CD4-positive, alpha-beta T cell (primary cell): ENCODE results near the gene CA11. TPM values are rescaled to one million over a fixed set of nuclear protein-coding genes. Genes with fewer than 3 reads are reported as not detected.

Experiments used
- ATAC-seq: fragments of 200-7000 bp; cut with Tn5 transposase; one replicate; pipeline ENCODE4 v1.10.0; 2022; ENCODE audit warnings: mild to moderate bottlenecking; ENCODE audit not compliant: poor library complexity
- CTCF ChIA-PET: fragments of 350-600 bp; sonication (Branson Sonifier 250); formaldehyde crosslinking; loops from one replicate; lab custom pipeline; 2021; ENCODE audit warnings: antibody characterized with exemption, inconsistent platforms; lab: Charles Lee
- POLR2A ChIA-PET: fragments of 350-600 bp; sonication (Branson Sonifier 250); formaldehyde crosslinking; loops from one replicate; lab custom pipeline; 2021; ENCODE audit warnings: antibody characterized with exemption, inconsistent platforms; lab: Charles Lee
- DNase-seq, 14 experiments: peaks; one replicate each; pipeline ENCODE4 v3.0.0-alpha.2; 2013 to 2020; ENCODE audit warnings: mixed read lengths in 2 of 14
- H3K27ac ChIP-seq, 2 donors: one replicate each; pipeline versions ENCODE4 v1.5.1 to v1.7.0; 2013; ENCODE audit warnings: low read length in 2 of 2, low read depth in 1 of 2, mild to moderate bottlenecking in 1 of 2
- H3K27me3 ChIP-seq, 2 experiments: 1 replicate in 1 of 2; 2 replicates in 1 of 2; pipeline versions ENCODE4 v1.6.1 to v1.7.0; 2013; ENCODE audit warnings: low read length in 2 of 2, control low read depth in 1 of 2, mild to moderate bottlenecking in 1 of 2, moderate library complexity in 1 of 2; ENCODE audit not compliant: insufficient read depth in 2 of 2, control insufficient read depth in 1 of 2
- H3K36me3 ChIP-seq: one replicate; pipeline ENCODE4 v1.6.1; 2013; ENCODE audit warnings: low read length, control low read depth; ENCODE audit not compliant: insufficient read depth
- H3K4me1 ChIP-seq: one replicate; pipeline ENCODE4 v1.6.1; 2013; ENCODE audit warnings: low read length, control low read depth; ENCODE audit not compliant: insufficient read depth
- H3K4me3 ChIP-seq: one replicate; pipeline ENCODE4 v1.5.1; 2013; ENCODE audit warnings: mild to moderate bottlenecking, low read length, moderate library complexity
- H3K9me3 ChIP-seq, 2 experiments: 1 replicate in 1 of 2; 2 replicates in 1 of 2; pipeline versions ENCODE4 v1.6.1 to v1.7.0; 2013; ENCODE audit warnings: low read length in 2 of 2, mild to moderate bottlenecking in 2 of 2, control low read depth in 1 of 2, moderate library complexity in 1 of 2; ENCODE audit not compliant: control insufficient read depth in 1 of 2, insufficient read depth in 1 of 2
- H3K27ac Mint-ChIP-seq: one replicate; pipeline ENCODE4 v1.8.0; 2020; ENCODE audit warnings: mixed read lengths
- H3K27me3 Mint-ChIP-seq: one replicate; pipeline ENCODE4 v1.8.0; 2021; ENCODE audit warnings: mixed read lengths
- H3K36me3 Mint-ChIP-seq: one replicate; pipeline ENCODE4 v1.8.0; 2021; ENCODE audit warnings: low read depth, mixed read lengths
- H3K4me1 Mint-ChIP-seq: one replicate; pipeline ENCODE4 v1.8.0; 2021; ENCODE audit warnings: low read depth, mixed read lengths
- H3K4me3 Mint-ChIP-seq: one replicate; pipeline ENCODE4 v1.8.0; 2020; ENCODE audit warnings: mild to moderate bottlenecking, mixed read lengths
- H3K9me3 Mint-ChIP-seq: one replicate; pipeline ENCODE4 v1.8.0; 2020; ENCODE audit warnings: mixed read lengths
- intact Hi-C, 2 experiments: fragments of 100-400 bp; cut with DNase I in 1 of 2; cut with micrococcal nuclease in 1 of 2; formaldehyde crosslinking; loops; one replicate each; pipeline versions ENCODE4 v1.15.1 to v1.9.0; 2023 to 2025; cut with DNase I, micrococcal nuclease
- total RNA-seq, 174 experiments: library from RNA in 2 of 174; stranded (reverse) in 2 of 174; gene quantifications; one replicate each; pipeline ENCODE4 v1.2.3 and lab custom pipeline; 2021 to 2026
- TF ChIP-seq, protein P1 (sequence below): fragments of 200-600 bp; IDR thresholded peaks from one replicate; pipeline ENCODE4 v1.8.0; 2022; ENCODE audit warnings: antibody characterized with exemption, mild to moderate bottlenecking

Gene CA11
- total RNA-seq, 2 experiments from 2014 or later: 11.0 to 12.4 TPM

DNA sequence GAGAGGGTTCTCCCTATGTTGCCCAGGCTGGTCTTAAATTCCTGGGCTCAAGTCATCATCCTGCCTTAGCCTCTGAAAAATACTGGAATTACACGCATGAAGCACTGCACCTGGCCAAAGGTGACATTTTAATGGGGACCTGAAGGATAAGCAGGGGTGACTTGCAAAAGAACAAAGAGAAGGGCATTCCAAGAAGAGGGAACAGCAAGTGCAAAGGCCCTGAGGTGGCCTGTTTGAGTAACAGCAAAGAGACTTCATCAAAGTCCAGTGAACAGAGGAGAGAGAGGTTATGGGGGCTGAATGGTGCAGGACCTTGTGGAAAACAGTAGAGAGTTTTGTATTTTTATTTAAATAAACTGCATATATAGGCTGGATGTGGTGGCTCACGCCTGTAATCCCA lies 4.1 kb downstream of the CA11 start:
- no peak overlapping the region for H3K27ac Mint-ChIP-seq
- intact Hi-C loops: no loop called here
- H3K27me3 ChIP-seq: no peaks in the 10 kb centered on the region
- H3K36me3 Mint-ChIP-seq: no peaks in the 10 kb centered on the region
- ChIA-PET POLR2A (interaction anchor here (0.6 kb wide), 1 partner anchor 24 kb away, joined by 4 read pairs; no protein-coding TSS in a partner anchor), CTCF (interaction anchor here (0.9 kb wide), 1 partner anchor 154 kb away, joined by 4 read pairs; no protein-coding TSS in a partner anchor)
- peaks cover 48% of the 10 kb centered on the region for H3K4me1 Mint-ChIP-seq
- no peak overlapping the region for H3K27ac ChIP-seq
- peaks cover 54% of the 10 kb centered on the region for H3K4me1 ChIP-seq
- no peak overlapping the region for H3K4me3 ChIP-seq
- no peaks in the 10 kb centered on the region for H3K9me3 ChIP-seq
- DNase-seq (no peak), ATAC-seq (no peak)
- no peaks in the 10 kb centered on the region for H3K9me3 Mint-ChIP-seq
- TF ChIP-seq, protein P1, sequence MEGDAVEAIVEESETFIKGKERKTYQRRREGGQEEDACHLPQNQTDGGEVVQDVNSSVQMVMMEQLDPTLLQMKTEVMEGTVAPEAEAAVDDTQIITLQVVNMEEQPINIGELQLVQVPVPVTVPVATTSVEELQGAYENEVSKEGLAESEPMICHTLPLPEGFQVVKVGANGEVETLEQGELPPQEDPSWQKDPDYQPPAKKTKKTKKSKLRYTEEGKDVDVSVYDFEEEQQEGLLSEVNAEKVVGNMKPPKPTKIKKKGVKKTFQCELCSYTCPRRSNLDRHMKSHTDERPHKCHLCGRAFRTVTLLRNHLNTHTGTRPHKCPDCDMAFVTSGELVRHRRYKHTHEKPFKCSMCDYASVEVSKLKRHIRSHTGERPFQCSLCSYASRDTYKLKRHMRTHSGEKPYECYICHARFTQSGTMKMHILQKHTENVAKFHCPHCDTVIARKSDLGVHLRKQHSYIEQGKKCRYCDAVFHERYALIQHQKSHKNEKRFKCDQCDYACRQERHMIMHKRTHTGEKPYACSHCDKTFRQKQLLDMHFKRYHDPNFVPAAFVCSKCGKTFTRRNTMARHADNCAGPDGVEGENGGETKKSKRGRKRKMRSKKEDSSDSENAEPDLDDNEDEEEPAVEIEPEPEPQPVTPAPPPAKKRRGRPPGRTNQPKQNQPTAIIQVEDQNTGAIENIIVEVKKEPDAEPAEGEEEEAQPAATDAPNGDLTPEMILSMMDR: no peak
- H3K4me3 Mint-ChIP-seq: no peak overlapping the region
- H3K27me3 Mint-ChIP-seq: no peaks in the 10 kb centered on the region
- H3K36me3 ChIP-seq: no peaks in the 10 kb centered on the region

DNA sequence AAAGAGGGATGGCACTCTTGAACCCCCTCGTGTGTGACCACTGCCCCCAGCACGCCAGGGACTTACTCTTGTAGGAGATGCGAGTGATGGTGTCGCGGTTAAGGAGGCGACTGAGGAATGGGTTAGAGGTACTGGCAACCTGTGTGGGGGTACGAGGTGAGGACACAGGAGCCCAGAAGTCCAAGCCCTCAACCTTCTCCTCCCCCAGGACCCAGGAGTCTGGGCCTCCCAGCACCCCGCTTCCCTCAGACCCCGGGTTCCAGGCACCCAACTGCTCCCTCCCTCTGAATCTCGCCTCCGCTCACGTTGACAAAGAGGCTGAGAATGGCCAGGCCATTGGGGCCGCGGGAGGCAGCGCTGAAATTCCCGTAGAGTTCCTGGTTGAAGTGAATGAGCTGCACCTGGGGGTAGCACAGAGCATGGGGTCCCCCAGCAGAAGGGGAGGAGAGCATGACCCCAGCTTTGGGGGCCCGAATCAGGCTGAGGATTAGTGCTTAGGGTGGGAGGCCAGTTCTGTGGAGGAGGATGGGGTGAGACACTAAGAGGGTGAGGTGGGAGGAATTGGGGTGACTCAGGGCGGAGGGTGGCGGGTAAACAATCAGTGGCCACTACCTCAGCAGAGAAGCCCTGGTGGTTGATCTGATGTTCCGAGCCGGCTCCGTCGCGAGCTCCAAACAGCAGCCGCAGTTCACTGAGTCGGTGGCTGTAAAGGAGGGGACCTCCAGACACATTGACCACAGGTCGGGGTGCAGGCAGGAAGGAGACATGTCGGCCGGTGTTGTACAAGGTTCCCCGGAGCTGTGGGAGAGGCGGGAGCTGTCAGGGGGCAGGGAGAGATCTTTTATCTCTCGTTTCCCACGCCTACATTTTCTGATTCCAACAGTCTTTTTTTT lies 6.3 kb downstream of the CA11 start:
- CTCF ChIA-PET: no interaction called here
- Histone ChIP-seq H3K4me3 (no peak overlapping the region), H3K36me3 (no peaks in the 10 kb centered on the region), H3K9me3 (no peaks in the 10 kb centered on the region), H3K4me1 (peaks cover 43% of the 10 kb centered on the region), H3K27me3 (no peaks in the 10 kb centered on the region), H3K27ac (no peak overlapping the region)
- peaks cover 40% of the 10 kb centered on the region for H3K4me1 Mint-ChIP-seq
- ATAC-seq (no peak), DNase-seq (peak in 4 of 14 experiments; percentile 36 to 62 (median 41))
- no peaks in the 10 kb centered on the region for H3K27me3 Mint-ChIP-seq
- no peaks in the 10 kb centered on the region for H3K9me3 Mint-ChIP-seq
- peaks cover 13% of the 10 kb centered on the region for H3K36me3 Mint-ChIP-seq
- intact Hi-C loops: loop anchor here (2.0 to 10.0 kb wide), 5 partner anchors 38 to 1235 kb away; partner anchors contain the start of genes AKT1S1 (in 1 of the 2), C19orf73 (in 1 of the 2), PPFIA3 (in 1 of the 2) and TBC1D17 (in 1 of the 2)
- POLR2A ChIA-PET: interaction anchor here (3.6 kb wide), 1 partner anchor 16 kb away, joined by 38 read pairs; no protein-coding TSS in a partner anchor
- TF ChIP-seq, protein P1: no peak
- peak overlapping the region; percentile 97 for H3K27ac Mint-ChIP-seq
- peak overlapping the region; percentile 26 for H3K4me3 Mint-ChIP-seq

DNA sequence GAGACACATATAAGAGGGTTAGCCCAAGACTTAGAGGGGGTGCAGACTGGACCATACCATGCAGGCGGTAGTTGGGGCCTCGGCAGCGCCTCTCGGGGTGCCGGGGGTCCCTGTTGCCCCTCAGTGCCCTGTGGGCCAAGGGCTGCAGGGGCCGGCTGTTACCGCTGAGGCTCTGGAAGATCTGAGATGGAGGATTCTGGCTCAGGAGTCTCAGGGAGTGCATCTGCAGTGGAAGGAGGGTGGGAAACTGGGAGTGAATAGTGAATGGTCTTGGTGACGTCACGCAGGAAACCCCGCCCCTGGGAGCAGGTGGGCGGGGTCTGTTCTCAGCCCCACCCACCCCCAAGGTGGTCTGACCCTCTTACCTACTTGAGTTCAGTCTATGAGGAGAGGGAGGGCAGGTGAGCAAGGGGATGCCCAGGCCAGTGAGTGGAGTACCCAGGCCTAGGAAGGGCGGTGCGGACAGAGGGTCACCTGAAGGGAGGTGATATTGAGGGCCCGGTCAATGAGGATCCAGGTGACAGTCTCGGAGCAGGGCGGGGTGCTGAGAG lies 7.1 kb downstream of the CA11 start:
- peaks cover 43% of the 10 kb centered on the region for H3K4me1 ChIP-seq
- DNase-seq (peak in 2 of 14 experiments; percentile 49 to 76), ATAC-seq (no peak)
- peaks cover 43% of the 10 kb centered on the region for H3K4me1 Mint-ChIP-seq
- ChIA-PET POLR2A (interaction anchor here (3.6 kb wide), 2 partner anchors 15 to 21 kb away, joined by 38 to 39 read pairs; partner anchors contain the start of genes RPL18 and SPHK2), CTCF (no interaction called here)
- H3K27ac ChIP-seq: peak overlapping the region; percentile 86 to 94
- no peaks in the 10 kb centered on the region for H3K9me3 Mint-ChIP-seq
- peaks cover 22% of the 10 kb centered on the region for H3K36me3 Mint-ChIP-seq
- peak overlapping the region; percentile 97 for H3K27ac Mint-ChIP-seq
- H3K9me3 ChIP-seq: no peaks in the 10 kb centered on the region
- intact Hi-C loops: loop anchor here (1.0 to 10.0 kb wide), 7 partner anchors 7 to 1236 kb away; partner anchors contain the start of genes AKT1S1 (in 1 of the 2), C19orf73 (in 1 of the 2), CA11 (in 1 of the 2) and PPFIA3 (in 1 of the 2)
- no peaks in the 10 kb centered on the region for H3K27me3 Mint-ChIP-seq
- no peaks in the 10 kb centered on the region for H3K27me3 ChIP-seq
- no peaks in the 10 kb centered on the region for H3K36me3 ChIP-seq
- TF ChIP-seq, protein P1: no peak
- H3K4me3 ChIP-seq: peak overlapping the region; percentile 71
- H3K4me3 Mint-ChIP-seq: peak overlapping the region; percentile 94
